ENCODE results near the gene SH2D2A.

Gene SH2D2A

GRCh38 chr1:156773607-156774006, 43.0 kb downstream of the SH2D2A start:
- Histone ChIP-seq H3K9me3 (ENCODE audit: control insufficient read depth, low read length) (no peaks in the 10 kb centered on the region), H3K79me2 (peaks cover 35% of the 10 kb centered on the region), H3K27ac (no peak overlapping the region), H3K27me3 (ENCODE audit: control insufficient read depth, insufficient read depth, low read length) (no peaks in the 10 kb centered on the region), H3K9ac (no peak overlapping the region), H3K4me2 (ENCODE audit: low read length) (no peak overlapping the region), H3K36me3 (ENCODE audit: control insufficient read depth, insufficient read depth, low read length) (no peaks in the 10 kb centered on the region), H3K4me3 (ENCODE audit: low read depth, low read length) (no peak overlapping the region), H3K4me1 (peaks cover 10% of the 10 kb centered on the region), H2AFZ (no peak overlapping the region)
- no peak for TF ChIP-seq CTCF (IDR thresholded peaks at IDR 0.05)

GRCh38 chr1:156772728-156773497, 43.7 kb downstream of the SH2D2A start:
- Histone ChIP-seq H3K9ac (no peak overlapping the region), H3K4me3 (ENCODE audit: low read depth, low read length) (no peak overlapping the region), H3K27ac (no peak overlapping the region), H3K79me2 (peaks cover 40% of the 10 kb centered on the region), H3K27me3 (ENCODE audit: control insufficient read depth, insufficient read depth, low read length) (no peaks in the 10 kb centered on the region), H3K9me3 (ENCODE audit: control insufficient read depth, low read length) (no peaks in the 10 kb centered on the region), H2AFZ (no peak overlapping the region), H3K36me3 (ENCODE audit: control insufficient read depth, insufficient read depth, low read length) (no peaks in the 10 kb centered on the region), H3K4me1 (peaks cover 10% of the 10 kb centered on the region), H3K4me2 (ENCODE audit: low read length) (no peak overlapping the region)
- no peak for TF ChIP-seq CTCF (IDR thresholded peaks at IDR 0.05)

- no peak overlapping the region for H3K9ac ChIP-seq
Measured at GRCh38 chr1:156772222-156772621, 44.4 kb downstream of the SH2D2A start.

GRCh38 chr1:156768610-156769295, 47.9 kb downstream of the SH2D2A start:
- TF ChIP-seq CTCF (IDR thresholded peaks at IDR 0.05) = no peak
- Histone ChIP-seq H3K4me1 (peaks cover 6% of the 10 kb centered on the region), H3K27ac (peak overlapping the region; percentile 91), H3K9ac (no peak overlapping the region), H3K36me3 (ENCODE audit: control insufficient read depth, insufficient read depth, low read length) (no peaks in the 10 kb centered on the region), H3K79me2 (peaks cover 27% of the 10 kb centered on the region), H3K4me3 (ENCODE audit: low read depth, low read length) (peak overlapping the region; percentile 96), H3K4me2 (ENCODE audit: low read length) (peak overlapping the region; percentile 77), H2AFZ (no peak overlapping the region), H3K9me3 (ENCODE audit: control insufficient read depth, low read length) (no peaks in the 10 kb centered on the region), H3K27me3 (ENCODE audit: control insufficient read depth, insufficient read depth, low read length) (no peaks in the 10 kb centered on the region)

More at GRCh38 chr1:156772222-156772621, 44.4 kb downstream of the SH2D2A start:
- peaks cover 6% of the 10 kb centered on the region for H3K4me1 ChIP-seq
- no peak overlapping the region for H3K27ac ChIP-seq
- no peak for TF ChIP-seq CTCF (IDR thresholded peaks at IDR 0.05)
- no peak overlapping the region for H3K4me2 ChIP-seq (ENCODE audit: low read length)
- H3K79me2 ChIP-seq = peaks cover 39% of the 10 kb centered on the region
- H3K36me3 ChIP-seq (ENCODE audit: control insufficient read depth, insufficient read depth, low read length) = no peaks in the 10 kb centered on the region
- H3K27me3 ChIP-seq (ENCODE audit: control insufficient read depth, insufficient read depth, low read length) = no peaks in the 10 kb centered on the region
- no peaks in the 10 kb centered on the region for H3K9me3 ChIP-seq (ENCODE audit: control insufficient read depth, low read length)
- no peak overlapping the region for H2AFZ ChIP-seq
- no peak overlapping the region for H3K4me3 ChIP-seq (ENCODE audit: low read depth, low read length)
